IMR-90 (cell line): ENCODE measurements around the gene NPTN. TPM values are rescaled to one million over a fixed set of nuclear protein-coding genes. Genes with fewer than 3 reads are reported as not detected.
A peak's percentile ranks its signal among the peaks of the same experiment; 100 is the strongest.

Source experiments
- ATAC-seq: fragments of 200-7000 bp; cut with Tn5 transposase; 2 replicates; pipeline ENCODE4 v1.9.1; 2020; ENCODE audit warnings: low read depth, mild to moderate bottlenecking, moderate library complexity
- BruUV-seq: library from RNA; stranded (reverse); fragments of 400-500 nt; replicated peaks from 2 replicates; lab custom pipeline; 2021; lab: Mats Ljungman, UMichigan
- CTCF ChIA-PET: fragments of 300-600 bp; formaldehyde crosslinking; extraction: SDS; loops from one replicate; lab custom pipeline; 2021; ENCODE audit warnings: antibody characterized with exemption; lab: Yijun Ruan, JAX
- POLR2A ChIA-PET: fragments of 300-600 bp; sonication (Branson Sonifier 250); formaldehyde crosslinking; loops from one replicate; lab custom pipeline; 2022; ENCODE audit warnings: antibody characterized with exemption; ENCODE audit not compliant: unreplicated experiment; lab: Charles Lee
- DNase-seq: peaks from one replicate; pipeline ENCODE4 v3.0.0; 2013
- H2AFZ ChIP-seq: replicated peaks from 2 replicates; pipeline ENCODE3; 2013; ENCODE audit warnings: low read length, mild to moderate bottlenecking; ENCODE audit not compliant: poor library complexity
- H2AK5ac ChIP-seq: 2 replicates; pipeline ENCODE4 v1.6.1; 2013; ENCODE audit warnings: low read depth, low read length, inconsistent platforms
- H2AK9ac ChIP-seq: replicated peaks from 2 replicates; pipeline ENCODE3; 2013; ENCODE audit warnings: mild to moderate bottlenecking, low read depth, low read length, moderate library complexity; ENCODE audit not compliant: poor library complexity
- H2BK120ac ChIP-seq: 2 replicates; pipeline ENCODE4 v1.6.1; 2013; ENCODE audit warnings: low read depth, low read length, inconsistent platforms
- H2BK15ac ChIP-seq: 3 replicates; pipeline ENCODE4 v1.6.1; 2013; ENCODE audit warnings: low read depth, low read length, inconsistent platforms
- H2BK20ac ChIP-seq: 2 replicates; pipeline ENCODE4 v1.6.1; 2013; ENCODE audit warnings: low read depth, mild to moderate bottlenecking, inconsistent platforms, low read length, moderate library complexity
- H2BK5ac ChIP-seq: 2 replicates; pipeline ENCODE4 v1.6.1; 2013; ENCODE audit warnings: mild to moderate bottlenecking, low read depth, low read length, inconsistent platforms; ENCODE audit not compliant: poor library complexity, severe bottlenecking
- H3K14ac ChIP-seq: replicated peaks from 2 replicates; pipeline ENCODE4 v1.6.1; 2013; ENCODE audit warnings: low read depth, low read length, inconsistent platforms
- H3K18ac ChIP-seq: 2 replicates; pipeline ENCODE4 v1.6.1; 2013; ENCODE audit warnings: low read depth, low read length, control low read depth
- H3K23ac ChIP-seq: 2 replicates; pipeline ENCODE4 v1.6.1; 2013; ENCODE audit warnings: low read depth, low read length, inconsistent platforms
- H3K27ac ChIP-seq: 2 replicates; pipeline ENCODE4 v1.5.1; 2013; ENCODE audit warnings: mild to moderate bottlenecking, control low read depth, low read length; ENCODE audit not compliant: insufficient read depth
- H3K27me3 ChIP-seq: 2 replicates; pipeline ENCODE4 v1.6.1; 2013; ENCODE audit warnings: low read length; ENCODE audit not compliant: control insufficient read depth, insufficient read depth
- H3K36me3 ChIP-seq: 2 replicates; pipeline ENCODE4 v1.6.1; 2013; ENCODE audit warnings: low read length, mixed read lengths; ENCODE audit not compliant: control insufficient read depth, insufficient read depth
- H3K4ac ChIP-seq: 2 replicates; pipeline ENCODE4 v1.6.1; 2013; ENCODE audit warnings: low read depth, low read length, inconsistent platforms
- H3K4me1 ChIP-seq: 2 replicates; pipeline ENCODE4 v1.6.1; 2013; ENCODE audit warnings: low read length, mixed read lengths; ENCODE audit not compliant: control insufficient read depth, insufficient read depth
- H3K4me2 ChIP-seq: 2 replicates; pipeline ENCODE4 v1.6.1; 2013; ENCODE audit warnings: low read depth, mild to moderate bottlenecking, control low read depth, low read length, moderate library complexity
- H3K4me3 ChIP-seq: 2 replicates; pipeline ENCODE4 v1.5.1; 2013; ENCODE audit warnings: low read depth, mild to moderate bottlenecking, control low read depth, low read length, moderate library complexity; ENCODE audit not compliant: insufficient read depth
- H3K56ac ChIP-seq: 2 replicates; pipeline ENCODE4 v1.6.1; 2013; ENCODE audit warnings: low read length, inconsistent platforms; ENCODE audit not compliant: insufficient read depth; ENCODE audit errors: extremely low read depth
- H3K79me1 ChIP-seq, 2 experiments: 2 replicates each; pipeline ENCODE4 v1.6.1; 2013; ENCODE audit warnings: low read length in 2 of 2, inconsistent platforms in 1 of 2, low read depth in 1 of 2
- H3K9ac ChIP-seq: 2 replicates; pipeline ENCODE4 v1.6.1; 2013; ENCODE audit warnings: low read depth, low read length, control low read depth
- H3K9me1 ChIP-seq: 2 replicates; pipeline ENCODE4 v1.6.1; 2013; ENCODE audit warnings: low read length, inconsistent platforms; ENCODE audit not compliant: insufficient read depth
- H3K9me3 ChIP-seq: 2 replicates; pipeline ENCODE4 v1.6.1; 2013; ENCODE audit warnings: low read length; ENCODE audit not compliant: control insufficient read depth, insufficient read depth
- H4K20me1 ChIP-seq: 2 replicates; pipeline ENCODE4 v1.6.1; 2013; ENCODE audit warnings: low read length, inconsistent platforms; ENCODE audit not compliant: insufficient read depth
- H4K5ac ChIP-seq: 2 replicates; pipeline ENCODE4 v1.6.1; 2013; ENCODE audit warnings: mild to moderate bottlenecking, low read depth, low read length, control low read depth
- H4K8ac ChIP-seq, 2 experiments: 2 replicates each; pipeline ENCODE4 v1.6.1; 2013; ENCODE audit warnings: low read depth in 2 of 2, low read length in 2 of 2, control low read depth in 1 of 2, inconsistent platforms in 1 of 2
- H4K91ac ChIP-seq: 2 replicates; pipeline ENCODE4 v1.6.1; 2013; ENCODE audit warnings: low read depth, low read length, inconsistent platforms; ENCODE audit not compliant: insufficient read depth
- MAFK ChIP-seq: IDR thresholded peaks from 2 replicates; pipeline ENCODE4 v1.6.1; 2012; ENCODE audit warnings: low read depth, low read length, improper control_type of control experiment
- USF2 ChIP-seq: fragments of 150-350 bp; IDR thresholded peaks from 2 replicates; pipeline ENCODE4 v1.6.1; 2017; ENCODE audit warnings: mild to moderate bottlenecking, antibody characterized with exemption, low read length, low read depth
- WGBS, 2 experiments: methylation state at CpG; one replicate each; pipeline versions ENCODE4 v1.1.5 to v1.1.7; 2013; ENCODE audit warnings: missing lambda C conversion rate in 2 of 2; ENCODE audit not compliant: insufficient read length in 1 of 2; ENCODE audit errors: extremely low coverage in 2 of 2; 5-methylcytosine and 5-hydroxymethylcytosine counted together
- dilution Hi-C: fragments of 300-500 bp; cut with HindIII; formaldehyde crosslinking; loops from one replicate; pipeline ENCODE4 v1.14.3; 2018; ENCODE audit warnings: low sequenced_read_pairs; ENCODE audit not compliant: unreplicated experiment
- in situ Hi-C: fragments of 300-500 bp; cut with MboI; formaldehyde crosslinking; loops from 3 replicates; pipeline ENCODE4 v1.14.3; 2019; ENCODE audit warnings: low sequenced_read_pairs, inconsistent platforms, mixed read lengths
- intact Hi-C: fragments of 100-400 bp; cut with micrococcal nuclease; formaldehyde crosslinking; loops from 2 replicates; pipeline ENCODE4 v1.10.0; 2022
- polyA plus RNA-seq, 3 experiments: library from polyadenylated mRNA; depleted of rRNA; stranded (reverse); fragments of >200 nt; gene quantifications; 2 replicates each; pipeline ENCODE4 v1.2.3, GENCODE V29; 2012; ENCODE audit warnings: low replicate concordance in 1 of 3
- total RNA-seq: library from RNA; depleted of rRNA; stranded (reverse); fragments of >200 nt; gene quantifications from 2 replicates; pipeline ENCODE4 v1.2.3, GENCODE V29; 2012

NPTN gene
- total and polyA plus RNA-seq, 2 of the 4 experiments (the other 2 are of a cell fraction) = 171 to 329 TPM

GRCh38 chr15:73567020-73567419 lies 66.2 kb downstream of the NPTN start:
- H2BK15ac ChIP-seq = no peak overlapping the region
- H3K4ac ChIP-seq = no peak overlapping the region
- no peak overlapping the region for H4K5ac ChIP-seq
- H3K14ac ChIP-seq = no peak overlapping the region
- peaks cover 30% of the 10 kb centered on the region for H4K20me1 ChIP-seq
- ChIA-PET POLR2A (no interaction called here), CTCF (interaction anchor here (0.8 kb wide), 1 partner anchor 69 kb away, joined by 3 read pairs; no protein-coding TSS in a partner anchor)
- no peak overlapping the region for H3K9ac ChIP-seq
- in situ Hi-C loops (no loop called here), dilution Hi-C loops (no loop called here), intact Hi-C loops (no loop called here)
- ATAC-seq (no peak), DNase-seq (no peak)
- peaks cover 48% of the 10 kb centered on the region for H3K36me3 ChIP-seq
- TF ChIP-seq USF2 (no peak), MAFK (peak; percentile 76)
- H3K4me1 ChIP-seq = peaks cover 11% of the 10 kb centered on the region
- no peak overlapping the region for H2AK5ac ChIP-seq
- no peak overlapping the region for H3K23ac ChIP-seq
- H4K91ac ChIP-seq = no peak overlapping the region
- WGBS, 2 experiments = no CpG with 5 or more reads among the region's 1 CpG
- H3K27ac ChIP-seq = no peak overlapping the region
- H3K18ac ChIP-seq = no peak overlapping the region
- H3K9me3 ChIP-seq = no peaks in the 10 kb centered on the region
- no peak overlapping the region for H2AFZ ChIP-seq
- no peak overlapping the region for H2BK5ac ChIP-seq
- no peak overlapping the region for H4K8ac ChIP-seq
- H2AK9ac ChIP-seq = no peak overlapping the region
- H3K79me1 ChIP-seq = peaks cover 23 to 50% of the 10 kb centered on the region in 2 experiments
- no TSS peak for BruUV-seq
- no peak overlapping the region for H2BK120ac ChIP-seq
- peaks cover 3% of the 10 kb centered on the region; the same call in 1 of the 2 replicates for H3K9me1 ChIP-seq
- H3K4me2 ChIP-seq = no peak overlapping the region
- no peak overlapping the region for H3K56ac ChIP-seq
- H3K27me3 ChIP-seq = no peaks in the 10 kb centered on the region
- H2BK20ac ChIP-seq = no peak overlapping the region
- no peak overlapping the region for H3K4me3 ChIP-seq
